Measurements from ENCODE around the gene PTPRS.
"Not testable (repeated sequence)": the region's sequence is repeated elsewhere in the genome, so short reads cannot be mapped to it uniquely, and the experiment has no call there.

The PTPRS gene

GRCh38 chr19:5340637-5341447 is at the start of gene PTPRS:
Gene PTPRS, minus strand, starts transcription at chr19:5340812. Its CDS starts 54,672 bp downstream, at chr19:5286140.
- DNase-seq (ENCODE audit: low read depth) = peak; percentile 23

- no peak for DNase-seq (ENCODE audit: low read depth)
These were observed 48.7 kb upstream of the PTPRS start for GRCh38 chr19:5389353-5389752.

GRCh38 chr19:5387472-5387871 is 46.9 kb upstream of the PTPRS start:
- DNase-seq (ENCODE audit: low read depth) = no peak

GRCh38 chr19:5386841-5387240 is 46.2 kb upstream of the PTPRS start:
- no peak for DNase-seq (ENCODE audit: low read depth)

- DNase-seq (ENCODE audit: low read depth) = not testable (repeated sequence)
These were observed 40.6 kb upstream of the PTPRS start for GRCh38 chr19:5381197-5381596.

GRCh38 chr19:5380215-5380919 is 39.8 kb upstream of the PTPRS start:
- DNase-seq (ENCODE audit: low read depth) = no peak

GRCh38 chr19:5376928-5377327 is 36.3 kb upstream of the PTPRS start:
- no peak for DNase-seq (ENCODE audit: low read depth)

GRCh38 chr19:5372572-5373200 is 32.1 kb upstream of the PTPRS start:
- no peak for DNase-seq (ENCODE audit: low read depth)

GRCh38 chr19:5369962-5370367 is 29.4 kb upstream of the PTPRS start:
- peak; percentile 6 for DNase-seq (ENCODE audit: low read depth)

- DNase-seq (ENCODE audit: low read depth) = no peak
These were observed 28.7 kb upstream of the PTPRS start for GRCh38 chr19:5369304-5369703.

- no peak for DNase-seq (ENCODE audit: low read depth)
These were observed 27.0 kb upstream of the PTPRS start for GRCh38 chr19:5367530-5368133.

- no peak for DNase-seq (ENCODE audit: low read depth)
These were observed 25.3 kb upstream of the PTPRS start for GRCh38 chr19:5365905-5366304.

- no peak for DNase-seq (ENCODE audit: low read depth)
These were observed 24.1 kb upstream of the PTPRS start for GRCh38 chr19:5364674-5365073.

- DNase-seq (ENCODE audit: low read depth) = not testable (repeated sequence)
These were observed 21.2 kb upstream of the PTPRS start for GRCh38 chr19:5361839-5362238.

- DNase-seq (ENCODE audit: low read depth) = no peak
These were observed 20.8 kb upstream of the PTPRS start for GRCh38 chr19:5361407-5361806.

- DNase-seq (ENCODE audit: low read depth) = no peak
These were observed 19.6 kb upstream of the PTPRS start for GRCh38 chr19:5360003-5360780.

GRCh38 chr19:5358173-5358800 is 17.7 kb upstream of the PTPRS start:
- no peak for DNase-seq (ENCODE audit: low read depth)

GRCh38 chr19:5357584-5357983 is 17.0 kb upstream of the PTPRS start:
- DNase-seq (ENCODE audit: low read depth) = no peak

GRCh38 chr19:5356918-5357317 is 16.3 kb upstream of the PTPRS start:
- DNase-seq (ENCODE audit: low read depth) = no peak

GRCh38 chr19:5356428-5356827 is 15.8 kb upstream of the PTPRS start:
- DNase-seq (ENCODE audit: low read depth) = no peak

GRCh38 chr19:5355693-5356092 is 15.1 kb upstream of the PTPRS start:
- no peak for DNase-seq (ENCODE audit: low read depth)

Data from stimulated activated CD8-positive, alpha-beta memory T cell treated with anti-CD3 and anti-CD28 coated beads, Interleukin-12 subunit alpha, Interleukin-12 subunit beta, amount 100 ng/mL, for 1 hour (primary cell).